ENCODE data around the gene TOM1.

DNA sequence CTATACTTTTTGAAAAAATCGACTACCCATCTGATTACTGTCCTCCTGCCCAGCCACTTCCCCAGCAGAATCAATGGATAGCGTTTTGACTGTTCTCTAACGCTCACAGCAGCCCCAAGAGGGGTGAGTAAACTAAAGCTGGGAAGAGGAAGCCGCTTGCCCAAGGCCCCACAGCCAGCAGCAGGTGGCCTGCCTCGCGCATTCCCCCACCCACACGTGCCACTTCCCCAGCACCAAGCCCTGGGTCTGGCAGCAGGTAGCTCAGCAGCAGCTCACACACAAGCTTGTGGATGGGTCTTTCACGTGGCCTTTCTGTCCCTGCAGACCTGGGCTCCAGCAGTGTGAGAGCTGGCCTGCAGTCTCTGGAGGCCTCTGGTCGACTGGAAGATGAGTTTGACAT is 34.3 kb downstream of the TOM1 start:
- TF ChIP-seq RFX5 (IDR thresholded peaks at IDR 0.05; ENCODE audit: low read length) (no peak), EP300 (IDR thresholded peaks at IDR 0.05; ENCODE audit: borderline replicate concordance in 1 of 2, low read depth in 1 of 2, low read length in 1 of 2) (no peak), JUND (IDR thresholded peaks at IDR 0.05) (no peak), MXI1 (IDR thresholded peaks at IDR 0.05; ENCODE audit: low read depth, low read length) (no peak), RCOR1 (IDR thresholded peaks at IDR 0.05; ENCODE audit: low read length) (no peak)
- TF ChIP-seq, protein P1, sequence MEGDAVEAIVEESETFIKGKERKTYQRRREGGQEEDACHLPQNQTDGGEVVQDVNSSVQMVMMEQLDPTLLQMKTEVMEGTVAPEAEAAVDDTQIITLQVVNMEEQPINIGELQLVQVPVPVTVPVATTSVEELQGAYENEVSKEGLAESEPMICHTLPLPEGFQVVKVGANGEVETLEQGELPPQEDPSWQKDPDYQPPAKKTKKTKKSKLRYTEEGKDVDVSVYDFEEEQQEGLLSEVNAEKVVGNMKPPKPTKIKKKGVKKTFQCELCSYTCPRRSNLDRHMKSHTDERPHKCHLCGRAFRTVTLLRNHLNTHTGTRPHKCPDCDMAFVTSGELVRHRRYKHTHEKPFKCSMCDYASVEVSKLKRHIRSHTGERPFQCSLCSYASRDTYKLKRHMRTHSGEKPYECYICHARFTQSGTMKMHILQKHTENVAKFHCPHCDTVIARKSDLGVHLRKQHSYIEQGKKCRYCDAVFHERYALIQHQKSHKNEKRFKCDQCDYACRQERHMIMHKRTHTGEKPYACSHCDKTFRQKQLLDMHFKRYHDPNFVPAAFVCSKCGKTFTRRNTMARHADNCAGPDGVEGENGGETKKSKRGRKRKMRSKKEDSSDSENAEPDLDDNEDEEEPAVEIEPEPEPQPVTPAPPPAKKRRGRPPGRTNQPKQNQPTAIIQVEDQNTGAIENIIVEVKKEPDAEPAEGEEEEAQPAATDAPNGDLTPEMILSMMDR (IDR thresholded peaks at IDR 0.05): no peak

Measured in SK-N-SH (cell line).